Aorta (tissue), 5 donors: ENCODE data around the gene GMPR2. TPM values are rescaled to one million over a fixed set of nuclear protein-coding genes. Genes with fewer than 3 reads are reported as not detected.

Experiments
- ATAC-seq: fragments of 200-7000 bp; cut with Tn5 transposase; one replicate; pipeline ENCODE4 v1.9.1; 2022; ENCODE audit warnings: moderate library complexity; ENCODE audit not compliant: low FRiP score
- DNase-seq, 2 donors: peaks; one replicate each; pipeline ENCODE4 v3.0.0-alpha.2; 2020
- H3K27ac ChIP-seq, 2 donors: one replicate each; pipeline ENCODE4 v1.5.1; 2013; ENCODE audit warnings: low read length in 2 of 2, mild to moderate bottlenecking in 2 of 2, moderate library complexity in 2 of 2, control low read depth in 1 of 2, inconsistent platforms in 1 of 2, low read depth in 1 of 2
- H3K27me3 ChIP-seq, 2 donors: one replicate each; pipeline ENCODE4 v1.6.1; 2013; ENCODE audit warnings: control low read depth in 1 of 2, low read length in 1 of 2, mild to moderate bottlenecking in 1 of 2, moderate library complexity in 1 of 2; ENCODE audit not compliant: insufficient read depth in 2 of 2, control insufficient read depth in 1 of 2
- H3K36me3 ChIP-seq, 2 donors: one replicate each; pipeline ENCODE4 v1.6.1; 2013; ENCODE audit warnings: control low read depth in 1 of 2, low read length in 1 of 2, mild to moderate bottlenecking in 1 of 2; ENCODE audit not compliant: insufficient read depth in 2 of 2, control insufficient read depth in 1 of 2
- H3K4me1 ChIP-seq, 2 donors: one replicate each; pipeline ENCODE4 v1.6.1; 2013; ENCODE audit warnings: low read length in 2 of 2, control low read depth in 1 of 2, mild to moderate bottlenecking in 1 of 2, moderate library complexity in 1 of 2; ENCODE audit not compliant: insufficient read depth in 2 of 2, control insufficient read depth in 1 of 2
- H3K4me3 ChIP-seq, 2 donors: one replicate each; pipeline ENCODE4 v1.5.1; 2013; ENCODE audit warnings: low read length in 2 of 2, control low read depth in 1 of 2, mild to moderate bottlenecking in 1 of 2
- H3K9me3 ChIP-seq: one replicate; pipeline ENCODE4 v1.6.1; 2013; ENCODE audit warnings: mild to moderate bottlenecking, low read length; ENCODE audit not compliant: control insufficient read depth
- WGBS, 2 donors: extraction: QIAGEN DNeasy Blood & Tissue Kit; methylation state at CpG; one replicate each; pipeline ENCODE4 v1.1.7; 2013; 5-methylcytosine and 5-hydroxymethylcytosine counted together
- intact Hi-C, 2 donors: fragments of 100-400 bp; cut with DNase I; formaldehyde crosslinking; loops; one replicate each; pipeline versions ENCODE4 v1.14.2 to v1.15.0; 2022
- polyA plus RNA-seq, 2 donors: library from polyadenylated mRNA; stranded (reverse); fragments of 200-250 nt; gene quantifications; one replicate each; pipeline ENCODE4 v1.2.3, GENCODE V29; 2013
- total RNA-seq, 2 donors: library from RNA; stranded (reverse); fragmentation: NEBNext Ultra II Directional; extraction: Animal tissue kit (Norgen Biotek cat#: 25700); gene quantifications; one replicate each; pipeline ENCODE4 v1.2.1, GENCODE V29; 2021
- donor health status: healthy with polysubstance abuse.
- donor health status: Bipolar disorder and iron deficiency.
- donor health status: DM: no; HTN: no; CAD: no.
- donor health status: DM: no; HTN: no; CAD: no.
- donor health status: DM: yes; HTN: yes; CAD: no.

The GMPR2 gene
- total and polyA plus RNA-seq, 4 donors = 44.6 to 66.6 (median 57.1) TPM

DNA sequence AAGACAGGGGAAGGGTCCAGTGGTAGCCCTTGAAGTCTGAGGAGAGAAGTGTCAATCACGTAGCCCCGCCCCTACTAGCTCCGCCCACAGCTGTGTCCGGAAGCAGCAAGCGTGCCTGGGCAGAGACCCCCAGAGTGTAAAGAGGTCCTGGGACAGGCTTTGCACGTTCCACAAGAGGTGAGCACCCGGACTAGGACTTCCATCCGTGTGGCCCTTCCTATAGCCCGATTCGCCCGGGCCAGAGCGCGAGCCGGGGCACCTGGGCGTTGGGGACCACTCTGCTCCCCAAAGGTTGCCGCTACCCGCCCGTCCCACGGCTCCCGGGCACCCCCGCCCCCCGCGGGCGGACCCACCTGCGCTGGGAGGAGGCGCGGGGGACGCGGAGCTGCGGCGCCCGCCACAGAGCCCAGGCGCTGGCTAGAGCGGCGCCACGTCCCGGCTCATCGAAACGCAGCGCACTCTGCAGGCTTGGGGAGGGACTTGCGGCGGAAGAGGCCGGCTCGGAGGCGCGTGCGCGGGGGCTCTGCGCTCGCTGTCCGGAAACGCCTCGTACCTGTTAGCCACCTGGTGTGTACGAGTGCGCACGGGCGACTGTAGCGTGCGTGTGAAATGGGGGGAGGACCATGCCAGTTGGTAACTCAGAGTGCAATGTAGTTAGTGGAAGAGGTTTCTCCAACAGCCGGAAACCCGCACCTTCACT, 38.6 kb downstream of the GMPR2 start, which contains the start of gene RABGGTA:
Gene RABGGTA (minus strand): TSS at position 464 of the 700 bp plus-strand sequence. CDS start 482 bp downstream, outside the sequence.
- intact Hi-C loops = loop anchor here in 1 of 2 donors (1.0 kb wide), 1 partner anchor 28 kb away; no protein-coding TSS in a partner anchor
- H3K4me3 ChIP-seq = peak within 1 kb of the TSS; percentile 54 to 64
- 0 to 1% methylated on average over 51 to 61 of the region's 61 CpGs for WGBS, 2 donors
- H3K27me3 ChIP-seq = no peaks in the 10 kb centered on the region
- H3K36me3 ChIP-seq = peaks cover 0 to 2% of the 10 kb centered on the region in 2 donors
- no peaks in the 10 kb centered on the region for H3K9me3 ChIP-seq
- no peaks in the 10 kb centered on the region for H3K4me1 ChIP-seq
- DNase-seq = peak; percentile 93 to 96
- peak; percentile 95 for ATAC-seq
- peak within 1 kb of the TSS; percentile 58 to 79 for H3K27ac ChIP-seq

DNA sequence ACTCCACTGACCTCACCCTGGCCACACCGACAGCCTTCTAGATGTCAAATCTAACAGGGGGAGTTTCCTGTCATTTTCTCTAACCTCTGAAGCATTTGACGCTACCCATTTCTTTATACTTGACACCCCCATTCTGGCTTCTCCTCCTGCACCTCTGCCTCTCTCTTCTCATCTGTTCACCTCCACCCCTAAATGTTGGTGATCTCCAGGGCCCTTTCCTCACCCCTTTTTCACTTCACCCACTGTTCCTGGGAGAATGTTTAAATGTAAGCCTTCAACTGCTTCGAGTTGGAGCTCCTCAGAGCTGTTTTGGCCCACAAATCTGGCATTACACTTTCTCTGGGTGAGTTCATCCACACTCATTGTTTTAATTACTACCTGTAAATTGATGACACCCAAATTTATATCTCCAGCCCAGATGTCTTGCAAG, 39.1 kb downstream of the GMPR2 start:
- Histone ChIP-seq H3K4me3 (peak overlapping the region in 1 of 2 donors; percentile 54), H3K9me3 (no peaks in the 10 kb centered on the region), H3K27ac (peak overlapping the region in 1 of 2 donors; percentile 30), H3K27me3 (no peaks in the 10 kb centered on the region), H3K36me3 (peaks cover 0 to 2% of the 10 kb centered on the region in 2 donors), H3K4me1 (no peaks in the 10 kb centered on the region)
- WGBS, 2 donors = 23 to 26% methylated on average over 3 of the region's 3 CpGs
- DNase-seq (no peak), ATAC-seq (no peak)
- intact Hi-C loops = loop anchor here in 1 of 2 donors (1.0 kb wide), 1 partner anchor 29 kb away; no protein-coding TSS in a partner anchor

DNA sequence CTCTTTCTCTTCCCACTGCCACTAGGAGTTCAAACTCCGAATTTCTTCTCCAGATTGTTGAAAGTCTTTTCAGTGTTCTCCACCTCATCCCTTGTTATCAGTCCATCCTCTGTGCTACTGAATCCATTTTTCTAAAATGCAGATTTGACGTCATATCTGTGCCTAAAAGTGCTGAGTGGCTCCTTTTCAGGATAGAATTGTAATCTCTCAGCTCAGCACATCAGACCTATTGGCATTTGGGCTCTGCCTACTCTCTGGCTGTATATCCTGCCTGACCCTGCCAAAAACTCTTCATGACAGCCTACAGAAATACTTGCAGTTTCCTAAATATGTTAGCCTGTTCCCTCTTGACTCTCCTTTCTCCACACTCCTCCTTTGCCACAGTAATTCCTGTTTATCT, 39.7 kb downstream of the GMPR2 start:
- intact Hi-C loops = no loop called here
- Histone ChIP-seq H3K9me3 (no peaks in the 10 kb centered on the region), H3K4me1 (no peaks in the 10 kb centered on the region), H3K27ac (no peak overlapping the region), H3K4me3 (no peak overlapping the region), H3K27me3 (no peaks in the 10 kb centered on the region), H3K36me3 (peaks cover 0 to 2% of the 10 kb centered on the region in 2 donors)
- WGBS, 2 donors = 92 to 94% methylated on average over 2 of the region's 2 CpGs
- no peak for ATAC-seq
- no peak for DNase-seq

DNA sequence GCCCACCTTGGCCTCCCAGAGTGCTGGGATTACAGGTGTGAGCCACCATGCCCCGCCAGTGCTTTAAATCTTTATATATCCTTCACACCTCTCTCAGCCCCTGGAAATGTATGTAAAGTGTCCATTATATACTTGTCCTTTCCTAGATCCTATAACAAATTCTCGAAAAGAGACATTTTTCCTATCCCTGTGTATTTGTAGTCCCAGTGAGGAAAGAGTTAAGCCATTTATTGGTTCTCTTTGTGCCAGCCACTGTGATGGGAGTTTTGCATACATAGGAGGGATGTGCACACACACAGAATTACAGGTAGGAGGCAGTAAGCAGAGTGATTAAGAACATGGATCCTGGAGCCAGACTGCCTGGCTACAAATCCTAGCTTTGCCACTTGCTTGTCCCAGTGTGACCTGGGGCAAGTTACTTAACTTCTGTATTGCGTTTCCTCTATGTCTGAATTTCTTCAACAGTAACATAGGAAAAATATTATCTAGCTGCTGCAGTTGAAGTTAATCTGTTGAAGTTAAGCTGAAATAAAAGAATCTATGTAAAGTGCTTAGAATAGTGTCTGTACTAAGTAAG, 40.8 kb downstream of the GMPR2 start:
- no peak overlapping the region for H3K27ac ChIP-seq
- DNase-seq (no peak), ATAC-seq (no peak)
- intact Hi-C loops = no loop called here
- H3K36me3 ChIP-seq = no peaks in the 10 kb centered on the region
- no peaks in the 10 kb centered on the region for H3K27me3 ChIP-seq
- no peaks in the 10 kb centered on the region for H3K9me3 ChIP-seq
- 82 to 91% methylated on average over 3 of the region's 3 CpGs for WGBS, 2 donors
- H3K4me3 ChIP-seq = no peak overlapping the region
- H3K4me1 ChIP-seq = no peaks in the 10 kb centered on the region

DNA sequence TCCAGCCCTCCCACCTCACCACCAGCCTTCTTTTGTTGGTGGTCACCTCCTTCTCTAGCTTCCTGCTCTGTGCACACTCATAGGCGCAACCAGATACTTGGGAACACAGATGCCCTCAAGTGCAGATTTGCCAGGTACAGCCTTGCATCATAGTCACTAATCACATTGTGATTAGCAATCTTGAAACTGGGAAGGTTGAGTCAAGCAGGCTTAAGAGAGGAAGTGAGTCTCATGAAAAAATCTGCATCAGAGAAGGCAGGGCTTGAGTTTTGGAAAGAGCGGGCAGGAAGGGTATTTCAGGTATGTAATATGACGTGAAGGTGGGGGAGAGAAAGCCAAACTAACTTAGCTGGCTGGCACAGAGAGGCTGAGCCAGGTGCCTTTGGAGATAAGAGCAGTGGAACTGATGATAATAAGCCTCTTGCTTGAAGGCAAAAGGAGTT, 41.4 kb downstream of the GMPR2 start:
- Histone ChIP-seq H3K27me3 (no peaks in the 10 kb centered on the region), H3K36me3 (no peaks in the 10 kb centered on the region), H3K4me3 (no peak overlapping the region), H3K4me1 (no peaks in the 10 kb centered on the region), H3K27ac (no peak overlapping the region), H3K9me3 (no peaks in the 10 kb centered on the region)
- DNase-seq = no peak
- no peak for ATAC-seq
- intact Hi-C loops = no loop called here
- 88 to 89% methylated on average over 3 of the region's 3 CpGs for WGBS, 2 donors

DNA sequence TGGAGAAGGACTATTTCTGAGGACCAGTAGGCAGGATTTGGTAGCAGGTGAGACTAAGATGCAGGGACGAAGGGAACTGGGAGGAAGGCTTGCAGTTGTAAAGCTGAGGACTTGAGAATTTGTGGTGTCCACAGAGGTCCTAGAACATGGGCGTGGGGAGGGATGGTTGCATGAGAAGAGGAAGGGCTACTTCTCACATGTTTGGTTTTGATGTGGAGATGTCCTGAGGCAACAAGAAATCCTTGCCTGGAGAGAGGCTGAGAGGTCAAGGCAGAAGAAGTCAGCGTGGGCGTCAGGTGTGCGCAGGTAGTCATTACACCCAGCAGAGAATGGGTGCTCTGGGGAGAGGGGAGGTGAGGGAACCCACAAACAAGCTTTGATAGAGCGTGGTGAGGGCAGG, 44.3 kb downstream of the GMPR2 start:
- Histone ChIP-seq H3K36me3 (no peaks in the 10 kb centered on the region), H3K4me3 (no peak overlapping the region), H3K9me3 (no peaks in the 10 kb centered on the region), H3K27ac (no peak overlapping the region), H3K4me1 (no peaks in the 10 kb centered on the region), H3K27me3 (no peaks in the 10 kb centered on the region)
- DNase-seq = peak in 1 of 2 donors; percentile 39
- intact Hi-C loops = no loop called here
- WGBS, 2 donors = 91 to 96% methylated on average over 6 of the region's 6 CpGs
- ATAC-seq = no peak

DNA sequence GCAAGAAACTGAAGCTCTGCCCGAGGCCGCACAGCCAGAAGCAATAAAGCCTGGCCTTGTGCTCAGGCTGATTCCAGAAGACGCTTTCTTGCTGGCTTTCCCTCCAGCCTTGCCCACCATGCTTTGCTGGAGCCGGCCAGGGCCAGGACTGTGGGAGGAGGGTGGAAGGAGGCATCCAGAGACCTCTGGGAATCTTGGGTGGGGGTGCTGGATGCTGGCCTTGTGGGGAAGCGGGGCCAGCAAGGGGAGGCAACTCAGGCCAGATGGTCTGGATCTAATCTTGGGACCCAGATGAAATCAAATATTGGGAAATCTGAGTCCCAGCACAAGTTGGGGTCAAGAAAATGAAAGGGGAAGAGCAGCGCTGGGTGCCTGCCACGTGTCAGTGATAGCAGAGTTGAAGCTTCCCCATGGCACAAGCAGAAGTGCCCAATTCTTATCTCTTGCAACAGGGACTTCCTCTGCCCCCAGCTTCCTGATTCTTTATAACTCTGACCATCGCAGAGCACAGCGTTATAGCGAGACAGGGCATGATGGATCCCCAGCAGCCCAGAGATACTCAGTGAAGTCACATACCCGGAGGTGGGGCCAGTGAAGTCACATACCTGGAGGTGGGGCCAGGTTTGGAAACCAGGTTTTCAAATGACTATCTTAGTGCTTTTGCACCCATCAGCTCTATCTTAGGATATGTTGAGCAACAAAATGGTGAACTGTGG, 45.0 kb downstream of the GMPR2 start:
- H3K27me3 ChIP-seq = no peaks in the 10 kb centered on the region
- H3K4me1 ChIP-seq = no peaks in the 10 kb centered on the region
- H3K9me3 ChIP-seq = no peaks in the 10 kb centered on the region
- 86 to 87% methylated on average over 11 of the region's 11 CpGs for WGBS, 2 donors
- H3K36me3 ChIP-seq = no peaks in the 10 kb centered on the region
- DNase-seq (peak in 1 of 2 donors; percentile 62), ATAC-seq (peak; percentile 47)
- no peak overlapping the region for H3K27ac ChIP-seq
- H3K4me3 ChIP-seq = no peak overlapping the region
- intact Hi-C loops = no loop called here

DNA sequence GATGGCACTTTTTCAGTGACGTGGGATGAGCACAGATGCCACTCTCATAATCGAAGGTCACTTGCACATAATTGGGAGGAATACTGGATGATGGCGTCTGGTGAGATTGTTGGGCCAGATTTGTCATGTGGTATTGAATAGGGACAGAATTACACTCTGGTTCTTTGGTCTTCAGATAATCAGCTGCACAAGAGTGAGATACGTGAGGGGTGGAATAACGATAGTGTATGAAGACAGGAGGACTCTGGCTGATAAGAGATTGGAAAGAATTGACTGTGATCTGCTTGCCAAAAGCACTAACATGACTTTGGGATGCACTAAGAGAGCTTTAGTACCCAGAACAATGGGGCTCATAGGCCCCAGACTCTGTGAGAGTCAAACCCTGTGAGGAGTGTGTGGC, 45.7 kb downstream of the GMPR2 start:
- H3K36me3 ChIP-seq = no peaks in the 10 kb centered on the region
- intact Hi-C loops = no loop called here
- 93 to 95% methylated on average over 5 of the region's 5 CpGs for WGBS, 2 donors
- DNase-seq = no peak
- H3K27ac ChIP-seq = no peak overlapping the region
- no peak for ATAC-seq
- H3K27me3 ChIP-seq = no peaks in the 10 kb centered on the region
- H3K4me3 ChIP-seq = no peak overlapping the region
- no peaks in the 10 kb centered on the region for H3K4me1 ChIP-seq
- no peaks in the 10 kb centered on the region for H3K9me3 ChIP-seq
